GM19193 (cell line): ENCODE measurements around the gene ARHGEF19.

Source experiments
- POLR2A ChIP-seq: IDR thresholded peaks from 4 replicates; pipeline ENCODE4 v1.6.1; 2011; ENCODE audit not compliant: insufficient read depth, insufficient read length; ENCODE audit errors: extremely low read depth

ARHGEF19 gene

GRCh38 chr1:16215882-16216753, 3.7 kb upstream of the ARHGEF19 start:
- no peak for TF ChIP-seq POLR2A

- no peak for TF ChIP-seq POLR2A
These were observed 561 bp upstream of the ARHGEF19 start for GRCh38 chr1:16213013-16213412.

DNA sequence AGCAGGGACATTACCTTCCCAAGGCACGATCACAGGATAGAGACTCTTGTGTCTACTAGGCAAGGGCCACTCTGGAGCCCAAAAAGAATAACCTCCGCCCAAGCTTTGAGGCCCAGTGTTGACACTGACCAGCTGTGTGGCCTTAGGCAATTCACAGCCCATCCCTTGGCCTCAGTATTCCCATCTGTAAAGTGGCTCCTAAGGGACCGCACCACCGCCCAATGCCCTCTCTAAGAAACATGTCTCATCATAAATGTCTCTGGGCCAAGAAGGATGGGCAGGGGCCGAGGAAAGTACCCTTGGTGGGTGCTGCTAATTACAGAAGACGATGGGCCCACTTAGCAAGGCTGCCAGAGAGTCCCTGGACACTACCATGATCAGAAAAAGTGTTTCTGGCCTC, 628 bp downstream of the ARHGEF19 start:
- no peak for TF ChIP-seq POLR2A

GRCh38 chr1:16210581-16210980, 1.9 kb downstream of the ARHGEF19 start:
- no peak for TF ChIP-seq POLR2A

- TF ChIP-seq POLR2A: no peak
These were observed 2.5 kb downstream of the ARHGEF19 start for GRCh38 chr1:16209847-16210407.

GRCh38 chr1:16209132-16209846, 3.2 kb downstream of the ARHGEF19 start:
- no peak for TF ChIP-seq POLR2A

DNA sequence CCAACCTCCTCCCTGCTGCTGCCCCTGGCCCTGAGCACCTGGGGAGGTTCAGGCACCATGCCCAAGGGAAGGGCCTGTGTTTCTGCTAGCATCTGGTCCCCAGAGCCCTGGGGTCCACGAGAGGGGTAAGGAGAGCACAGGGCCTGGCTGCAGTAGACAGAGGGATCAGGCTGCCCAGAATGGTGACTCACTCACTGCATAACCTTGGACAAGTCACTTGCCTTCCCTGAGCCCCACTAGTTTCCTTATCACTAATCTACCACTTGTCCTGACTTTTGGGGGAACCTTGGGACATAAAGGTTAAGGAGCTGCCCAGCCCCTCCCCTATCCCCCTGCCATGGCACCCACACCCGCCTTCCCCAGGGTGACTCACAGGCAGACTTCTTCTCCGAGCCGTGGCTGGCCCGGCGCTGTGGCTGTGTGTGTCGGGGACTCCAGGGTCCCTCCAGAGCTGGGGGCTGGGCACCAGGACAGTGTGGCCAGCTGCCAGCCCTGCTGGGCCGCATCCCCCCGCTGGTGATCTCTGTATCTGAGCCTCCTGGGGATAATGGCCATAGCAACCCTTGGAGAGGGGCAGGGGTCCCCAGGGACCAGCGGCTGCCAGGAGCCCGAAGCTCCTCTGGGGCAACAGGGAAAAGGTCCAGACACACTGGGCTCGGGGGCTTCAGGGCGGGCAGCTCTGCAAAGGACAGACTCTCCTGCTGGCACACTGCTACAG, 4.0 kb downstream of the ARHGEF19 start:
- no peak for TF ChIP-seq POLR2A

- no peak for TF ChIP-seq POLR2A
These were observed 4.9 kb downstream of the ARHGEF19 start for GRCh38 chr1:16207318-16208269.

DNA sequence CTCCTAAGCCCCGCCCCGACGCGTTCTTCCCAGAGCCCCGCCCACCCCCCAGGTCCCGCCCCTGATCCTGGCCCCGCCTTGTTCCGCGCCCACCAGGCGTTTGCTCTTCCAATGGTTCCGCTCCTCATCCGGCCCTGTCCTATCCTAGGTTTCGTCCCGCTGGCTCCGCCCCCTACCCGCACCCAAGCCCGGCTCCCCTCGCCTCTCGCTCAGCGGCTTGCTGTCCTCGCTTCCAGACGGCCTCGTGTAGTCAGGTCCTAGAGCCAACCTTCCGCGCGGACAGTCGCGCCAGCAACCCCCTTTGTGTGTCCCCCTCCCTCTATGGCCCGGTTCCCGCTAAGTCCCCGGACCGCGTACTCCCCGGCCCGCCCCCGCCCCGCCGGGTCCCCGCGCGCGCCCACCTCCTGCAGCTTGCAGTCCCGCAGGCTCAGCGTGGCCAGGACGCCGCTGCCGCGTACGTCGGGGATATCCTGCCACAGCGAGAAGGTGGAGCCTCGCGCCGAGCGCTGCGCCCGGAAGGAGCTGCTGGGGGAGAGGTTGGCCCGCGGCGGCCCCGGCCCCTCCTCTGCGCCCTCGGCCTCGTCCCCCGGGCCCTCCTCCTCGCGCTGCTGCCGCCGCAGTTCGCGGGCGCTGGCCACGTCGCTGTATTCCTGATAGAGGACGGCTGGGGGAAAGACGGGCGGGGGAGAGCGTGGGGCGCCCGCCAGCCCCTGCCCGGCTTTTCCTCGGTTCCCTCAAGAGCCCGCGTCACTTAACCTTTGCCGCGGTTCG, 5.7 kb downstream of the ARHGEF19 start:
- TF ChIP-seq POLR2A: peak; percentile 69

GRCh38 chr1:16205891-16206546, 6.4 kb downstream of the ARHGEF19 start:
- no peak for TF ChIP-seq POLR2A

GRCh38 chr1:16205334-16205671, 7.1 kb downstream of the ARHGEF19 start:
- no peak for TF ChIP-seq POLR2A

- no peak for TF ChIP-seq POLR2A
These were observed 7.7 kb downstream of the ARHGEF19 start for GRCh38 chr1:16204634-16205333.

GRCh38 chr1:16204216-16204615, 8.2 kb downstream of the ARHGEF19 start:
- TF ChIP-seq POLR2A: no peak

- no peak for TF ChIP-seq POLR2A
These were observed 8.9 kb downstream of the ARHGEF19 start for GRCh38 chr1:16203550-16203949.
